Testis (tissue), 3 donors: ENCODE data around the gene MTX2. TPM values are rescaled to one million over a fixed set of nuclear protein-coding genes. Genes with fewer than 3 reads are reported as not detected.

Source experiments
- DNase-seq: peaks from one replicate; pipeline ENCODE4 v3.0.0-alpha.2; 2019
- H3K27ac ChIP-seq, 2 donors: fragments of 200-600 bp; sonication (generic); one replicate each; pipeline ENCODE4 v1.5.1; 2019
- H3K27me3 ChIP-seq: fragments of 200-600 bp; sonication (generic); one replicate; pipeline ENCODE4 v1.5.1; 2019
- H3K36me3 ChIP-seq: fragments of 200-600 bp; sonication (generic); one replicate; pipeline ENCODE4 v1.5.1; 2017; ENCODE audit warnings: low read depth; ENCODE audit errors: missing control alignments
- H3K4me1 ChIP-seq: fragments of 200-600 bp; sonication (generic); one replicate; pipeline ENCODE4 v1.5.1; 2019
- H3K4me3 ChIP-seq, 2 donors: fragments of 200-600 bp; sonication (generic); one replicate each; pipeline ENCODE4 v1.5.1; 2017 to 2019
- H3K9me3 ChIP-seq: fragments of 200-600 bp; sonication (generic); one replicate; pipeline ENCODE4 v1.5.1; 2017
- POLR2A ChIP-seq: fragments of 450-650 bp; IDR thresholded peaks from one replicate; pipeline ENCODE4 v1.6.1; 2017; ENCODE audit warnings: antibody characterized with exemption, mild to moderate bottlenecking, moderate library complexity
- WGBS, 2 donors: methylation state at CpG; one replicate each; pipeline ENCODE4 v1.1.5; 2018; 5-methylcytosine and 5-hydroxymethylcytosine counted together
- intact Hi-C: fragments of 100-400 bp; cut with DNase I; formaldehyde crosslinking; loops from one replicate; pipeline ENCODE4 v1.15.1; 2023; ENCODE audit warnings: low total_unique reads
- polyA plus RNA-seq: library from polyadenylated mRNA; stranded (reverse); fragments of 350-450 nt; fragmentation: Illumina TruSeq; extraction: RNeasy Lipid Tissue Mini Kit (QIAGEN cat#74804); gene quantifications from one replicate; pipeline ENCODE4 v1.2.3, GENCODE V29; 2014; ENCODE audit warnings: low read depth, low replicate concordance; ENCODE audit not compliant: insufficient read depth
- total RNA-seq, 2 donors: library from RNA; depleted of rRNA; stranded (reverse); fragments of >200 nt; gene quantifications; one replicate each; pipeline ENCODE4 v1.2.3, GENCODE V29; 2016
- TF ChIP-seq, protein P1 (sequence below), 3 experiments: fragments of 450-650 bp in 2 of 3; fragments of 200-600 bp in 1 of 3; sonication (generic) in 1 of 3; IDR thresholded peaks; one replicate each; pipeline ENCODE4 v1.5.1; 2016 to 2019; ENCODE audit warnings: antibody characterized with exemption in 3 of 3, mild to moderate bottlenecking in 2 of 3, moderate library complexity in 1 of 3

Gene MTX2
- total and polyA plus RNA-seq, 3 donors from 2014 or later: 58.0 to 155 (median 61.1) TPM

DNA sequence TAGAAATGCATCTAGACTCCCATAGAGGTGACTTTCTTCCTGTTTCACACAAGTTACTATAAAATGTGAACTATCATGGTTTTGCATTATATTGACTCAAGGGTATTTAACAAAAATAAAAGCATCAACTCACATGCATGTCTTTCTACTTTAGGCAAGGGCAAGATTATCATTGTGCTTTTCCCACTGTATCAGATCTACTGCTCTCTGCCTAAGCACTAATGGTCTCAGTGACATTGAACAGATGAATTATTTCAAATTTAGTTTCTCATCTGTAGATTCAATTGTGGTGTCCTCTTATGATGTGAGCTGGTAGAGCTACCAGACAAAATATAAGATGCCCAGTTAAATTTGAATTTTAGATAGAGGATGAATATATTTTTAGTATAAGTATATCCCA, 113.9 kb downstream of the MTX2 start:
- TF ChIP-seq POLR2A: no peak
- TF ChIP-seq, protein P1, sequence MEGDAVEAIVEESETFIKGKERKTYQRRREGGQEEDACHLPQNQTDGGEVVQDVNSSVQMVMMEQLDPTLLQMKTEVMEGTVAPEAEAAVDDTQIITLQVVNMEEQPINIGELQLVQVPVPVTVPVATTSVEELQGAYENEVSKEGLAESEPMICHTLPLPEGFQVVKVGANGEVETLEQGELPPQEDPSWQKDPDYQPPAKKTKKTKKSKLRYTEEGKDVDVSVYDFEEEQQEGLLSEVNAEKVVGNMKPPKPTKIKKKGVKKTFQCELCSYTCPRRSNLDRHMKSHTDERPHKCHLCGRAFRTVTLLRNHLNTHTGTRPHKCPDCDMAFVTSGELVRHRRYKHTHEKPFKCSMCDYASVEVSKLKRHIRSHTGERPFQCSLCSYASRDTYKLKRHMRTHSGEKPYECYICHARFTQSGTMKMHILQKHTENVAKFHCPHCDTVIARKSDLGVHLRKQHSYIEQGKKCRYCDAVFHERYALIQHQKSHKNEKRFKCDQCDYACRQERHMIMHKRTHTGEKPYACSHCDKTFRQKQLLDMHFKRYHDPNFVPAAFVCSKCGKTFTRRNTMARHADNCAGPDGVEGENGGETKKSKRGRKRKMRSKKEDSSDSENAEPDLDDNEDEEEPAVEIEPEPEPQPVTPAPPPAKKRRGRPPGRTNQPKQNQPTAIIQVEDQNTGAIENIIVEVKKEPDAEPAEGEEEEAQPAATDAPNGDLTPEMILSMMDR (IDR thresholded peaks at IDR 0.05): no peak
- no peaks in the 10 kb centered on the region for H3K4me1 ChIP-seq
- no peak overlapping the region for H3K27ac ChIP-seq
- no peaks in the 10 kb centered on the region for H3K9me3 ChIP-seq
- no peak for DNase-seq
- no peaks in the 10 kb centered on the region for H3K27me3 ChIP-seq
- intact Hi-C loops: no loop called here
- no peaks in the 10 kb centered on the region for H3K36me3 ChIP-seq
- no peak overlapping the region for H3K4me3 ChIP-seq

DNA sequence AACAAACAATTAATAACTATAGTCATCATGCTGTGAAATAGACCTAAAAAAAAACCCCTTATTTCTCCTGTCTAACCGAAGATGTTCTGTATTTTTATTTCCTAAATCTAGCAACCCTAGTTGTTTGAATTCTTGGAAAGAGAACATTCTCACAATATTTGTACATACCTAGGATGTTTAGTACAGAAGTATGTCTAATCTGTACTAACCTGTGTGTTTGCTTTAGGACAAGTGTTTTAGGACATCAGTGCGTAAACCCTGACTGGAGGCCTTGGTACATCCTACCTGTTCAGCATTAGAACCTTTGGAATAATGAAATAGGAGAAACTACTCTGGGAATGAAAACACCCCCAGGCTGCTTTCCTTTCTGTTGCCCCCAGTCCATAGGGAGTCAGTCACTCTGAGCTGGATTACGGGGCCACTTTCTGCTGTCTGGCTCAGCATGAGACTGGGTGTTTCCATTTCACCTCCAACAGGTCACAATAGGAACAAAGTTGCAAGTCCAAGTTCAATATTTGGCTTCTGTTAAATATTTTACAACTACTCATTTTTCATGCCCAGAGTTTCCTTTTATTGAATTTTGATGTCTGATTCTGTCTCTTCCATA, 114.7 kb downstream of the MTX2 start:
- H3K27me3 ChIP-seq: no peaks in the 10 kb centered on the region
- intact Hi-C loops: no loop called here
- WGBS, 2 donors: 64 to 83% methylated on average over 3 of the region's 3 CpGs
- H3K27ac ChIP-seq: no peak overlapping the region
- TF ChIP-seq, protein P1 (IDR thresholded peaks at IDR 0.05): no peak
- TF ChIP-seq POLR2A: no peak
- DNase-seq: no peak
- H3K36me3 ChIP-seq: no peaks in the 10 kb centered on the region
- H3K4me3 ChIP-seq: no peak overlapping the region
- H3K4me1 ChIP-seq: no peaks in the 10 kb centered on the region
- H3K9me3 ChIP-seq: no peaks in the 10 kb centered on the region

DNA sequence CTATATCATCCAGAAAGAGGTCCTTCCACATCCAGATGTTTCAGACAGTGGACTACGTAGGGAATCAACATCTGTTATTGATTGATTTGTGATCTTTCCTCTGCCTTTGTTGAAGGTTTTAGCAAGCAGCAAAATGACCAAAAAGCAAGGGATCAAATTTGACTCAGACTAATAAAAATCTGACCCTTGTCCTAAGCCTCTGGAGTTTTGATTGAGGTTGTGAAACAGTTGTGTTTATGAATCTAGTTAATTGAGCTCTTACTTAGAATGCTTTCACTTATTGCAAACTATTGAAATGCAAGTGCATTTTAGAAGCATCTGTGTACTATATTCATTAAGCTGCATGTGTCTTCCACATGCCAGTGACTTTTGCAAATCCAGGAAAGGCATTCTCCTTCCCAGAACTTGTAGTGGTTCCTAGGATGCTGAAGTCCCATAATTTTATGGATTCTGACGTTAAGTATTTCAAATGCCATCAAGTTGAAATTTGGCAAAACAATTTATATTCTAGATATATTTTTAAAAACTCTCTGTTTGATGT, 116.0 kb downstream of the MTX2 start:
- Histone ChIP-seq H3K36me3 (no peaks in the 10 kb centered on the region), H3K4me1 (no peaks in the 10 kb centered on the region), H3K27ac (no peak overlapping the region), H3K9me3 (no peaks in the 10 kb centered on the region), H3K27me3 (no peaks in the 10 kb centered on the region), H3K4me3 (no peak overlapping the region)
- intact Hi-C loops: no loop called here
- no peak for DNase-seq
- WGBS, 2 donors: 91 to 94% methylated on average over 2 of the region's 2 CpGs
- no peak for TF ChIP-seq POLR2A
- TF ChIP-seq, protein P1 (IDR thresholded peaks at IDR 0.05): no peak

DNA sequence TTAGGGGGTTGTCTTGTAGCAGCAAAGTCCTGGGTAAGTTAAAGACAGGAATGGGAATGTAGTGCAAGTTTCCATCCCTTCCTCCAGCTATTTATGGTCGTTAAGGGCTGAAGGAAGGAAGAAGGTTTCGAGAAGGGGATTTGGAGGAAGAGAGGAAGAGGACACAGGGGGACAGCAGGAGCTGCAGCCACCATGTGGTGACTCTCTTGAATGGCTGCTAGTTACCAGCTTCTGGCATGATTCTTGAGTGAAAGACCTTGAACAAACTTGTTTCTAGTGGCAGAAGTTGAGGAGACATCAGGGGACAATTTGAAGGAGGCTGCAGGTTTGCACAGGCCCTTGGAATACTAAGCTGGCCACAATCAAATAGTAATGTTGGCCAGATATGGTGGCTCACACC, 116.6 kb downstream of the MTX2 start:
- WGBS, 2 donors: 62 to 65% methylated on average over 2 of the region's 2 CpGs
- no peak for DNase-seq
- Histone ChIP-seq H3K4me1 (no peaks in the 10 kb centered on the region), H3K36me3 (no peaks in the 10 kb centered on the region), H3K4me3 (no peak overlapping the region), H3K27ac (no peak overlapping the region), H3K27me3 (no peaks in the 10 kb centered on the region), H3K9me3 (no peaks in the 10 kb centered on the region)
- TF ChIP-seq POLR2A: no peak
- TF ChIP-seq, protein P1 (IDR thresholded peaks at IDR 0.05): no peak
- intact Hi-C loops: no loop called here

Other genes starting within 250 kb of the MTX2 start
- 1 to 10 TPM; 1.5 to 3.1 TPM for gene EVX2, start 185.5 kb upstream of the MTX2 start, total RNA-seq
- gene EVX2, start 185.5 kb upstream of the MTX2 start, polyA plus RNA-seq: 2.3 TPM
- gene HOXD13, start 176.7 kb upstream of the MTX2 start, total RNA-seq: under 1 TPM in 1 of 2 donors, not detected in 1; 0.31 TPM
- gene HOXD13, start 176.7 kb upstream of the MTX2 start, polyA plus RNA-seq: 0.36 TPM
- gene HOXD12, start 169.6 kb upstream of the MTX2 start, total RNA-seq: not detected
- gene HOXD12, start 169.6 kb upstream of the MTX2 start, polyA plus RNA-seq: not detected
- 1 to 10 TPM in 1 of 2 donors, under 1 TPM in 1; 0.62 to 1.7 TPM for gene HOXD11, start 162.2 kb upstream of the MTX2 start, total RNA-seq
- 0.29 TPM for gene HOXD11, start 162.2 kb upstream of the MTX2 start, polyA plus RNA-seq
- 1 to 10 TPM; 2.7 to 3.3 TPM for gene HOXD10, start 152.7 kb upstream of the MTX2 start, total RNA-seq
- 0.92 TPM for gene HOXD10, start 152.7 kb upstream of the MTX2 start, polyA plus RNA-seq
- gene HOXD9, start 146.7 kb upstream of the MTX2 start, total RNA-seq: 10 to 100 TPM; 15.7 to 21.2 TPM
- gene HOXD9, start 146.7 kb upstream of the MTX2 start, polyA plus RNA-seq: 8.2 TPM
- 10 to 100 TPM; 39.8 to 41.2 TPM for gene HOXD8, start 139.7 kb upstream of the MTX2 start, total RNA-seq
- gene HOXD8, start 139.7 kb upstream of the MTX2 start, polyA plus RNA-seq: 36.6 TPM
- 10 to 100 TPM; 11.5 to 13.3 TPM for gene HOXD4, start 117.9 kb upstream of the MTX2 start, total RNA-seq
- 2.7 TPM for gene HOXD4, start 117.9 kb upstream of the MTX2 start, polyA plus RNA-seq
- gene HOXD3, start 112.1 kb upstream of the MTX2 start, total RNA-seq: 10 to 100 TPM; 14.0 to 22.3 TPM
- 2.7 TPM for gene HOXD3, start 112.1 kb upstream of the MTX2 start, polyA plus RNA-seq
- gene HOXD1, start 80.8 kb upstream of the MTX2 start, total RNA-seq: 1 to 10 TPM; 5.5 to 7.6 TPM
- gene HOXD1, start 80.8 kb upstream of the MTX2 start, polyA plus RNA-seq: 1.8 TPM